Left hindlimb (tissue), 1 donor: Measurements from ENCODE around the gene TMEM45B.
"Not testable (repeated sequence)": the region's sequence is repeated elsewhere in the genome, so short reads cannot be mapped to it uniquely, and the experiment has no call there.

Experiments
- DNase-seq: peaks from one replicate; pipeline ENCODE4 v3.0.0-alpha.2; 2018

The TMEM45B gene

GRCh38 chr11:129813231-129813791, 2.3 kb upstream of the TMEM45B start:
- no peak for DNase-seq

- DNase-seq = no peak
These were observed 1.2 kb upstream of the TMEM45B start for GRCh38 chr11:129814244-129815014.

- no peak for DNase-seq
These were observed 1.9 kb downstream of the TMEM45B start for GRCh38 chr11:129817534-129818051.

- not testable (repeated sequence) for DNase-seq
These were observed 2.6 kb downstream of the TMEM45B start for GRCh38 chr11:129818236-129818635.

- DNase-seq = no peak
These were observed 3.6 kb downstream of the TMEM45B start for GRCh38 chr11:129819237-129819636.

GRCh38 chr11:129820228-129820627, 4.6 kb downstream of the TMEM45B start:
- DNase-seq = not testable (repeated sequence)

GRCh38 chr11:129823281-129823680, 7.6 kb downstream of the TMEM45B start:
- DNase-seq = not testable (repeated sequence)

- DNase-seq = not testable (repeated sequence)
These were observed 8.2 kb downstream of the TMEM45B start for GRCh38 chr11:129823799-129824198.

GRCh38 chr11:129825380-129825779, 9.7 kb downstream of the TMEM45B start:
- DNase-seq = no peak

- DNase-seq = no peak
These were observed 12.7 kb downstream of the TMEM45B start for GRCh38 chr11:129828301-129828836.

GRCh38 chr11:129829497-129829896, 13.8 kb downstream of the TMEM45B start:
- DNase-seq = not testable (repeated sequence)

GRCh38 chr11:129831227-129831626, 15.6 kb downstream of the TMEM45B start:
- not testable (repeated sequence) for DNase-seq

- not testable (repeated sequence) for DNase-seq
These were observed 17.6 kb downstream of the TMEM45B start for GRCh38 chr11:129833260-129833659.

GRCh38 chr11:129836423-129836891, 20.8 kb downstream of the TMEM45B start:
- DNase-seq = not testable (repeated sequence)

- DNase-seq = no peak
These were observed 21.3 kb downstream of the TMEM45B start for GRCh38 chr11:129836979-129837378.

- DNase-seq = no peak
These were observed 24.6 kb downstream of the TMEM45B start for GRCh38 chr11:129840236-129840635.

GRCh38 chr11:129842138-129842537, 26.5 kb downstream of the TMEM45B start:
- DNase-seq = no peak

GRCh38 chr11:129846508-129847335, 31.1 kb downstream of the TMEM45B start:
- DNase-seq = no peak

- DNase-seq = not testable (repeated sequence)
These were observed 31.7 kb downstream of the TMEM45B start for GRCh38 chr11:129847361-129847760.

GRCh38 chr11:129849447-129850130, 33.9 kb downstream of the TMEM45B start:
- no peak for DNase-seq

- no peak for DNase-seq
These were observed 36.6 kb downstream of the TMEM45B start for GRCh38 chr11:129852125-129852740.
